OCI-LY1 (cell line): ENCODE measurements around the gene FAM53A.

Source experiments
- EZH2 ChIP-seq: fragments of 200-600 bp; sonication (generic), shearing (Covaris generic); IDR thresholded peaks from 2 replicates; pipeline ENCODE4 v1.8.0; 2017; ENCODE audit warnings: borderline replicate concordance, mixed run types, mild to moderate bottlenecking, antibody characterized with exemption, low read length, moderate library complexity, mixed read lengths
- TF ChIP-seq, protein P1 (sequence below): fragments of 200-600 bp; sonication (generic), shearing (Covaris generic); IDR thresholded peaks from 2 replicates; pipeline ENCODE4 v1.5.1; 2017; ENCODE audit warnings: mild to moderate bottlenecking, antibody characterized with exemption, low read length, moderate library complexity, mixed read lengths

DNA sequence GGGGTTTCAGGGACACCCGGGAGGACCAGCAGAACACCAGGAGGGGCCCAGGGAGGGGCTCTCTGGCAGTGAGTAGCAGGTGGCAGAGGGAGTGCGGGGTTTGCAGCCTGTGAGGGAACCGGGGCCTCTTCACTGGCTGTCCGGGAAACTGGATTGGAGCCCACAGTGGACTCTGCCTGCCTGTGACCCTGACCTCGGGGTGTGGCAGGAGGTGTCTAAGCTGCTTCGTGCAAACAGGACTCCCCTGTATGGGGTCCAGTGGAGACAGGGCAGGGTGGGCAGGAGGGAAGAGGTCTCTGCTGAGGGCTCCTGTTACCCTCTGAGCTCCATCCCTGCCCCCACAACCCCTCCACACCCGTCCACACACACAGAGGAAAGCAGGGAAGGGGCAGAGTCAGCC lies 50.1 kb downstream of the FAM53A start:
- TF ChIP-seq, protein P1, sequence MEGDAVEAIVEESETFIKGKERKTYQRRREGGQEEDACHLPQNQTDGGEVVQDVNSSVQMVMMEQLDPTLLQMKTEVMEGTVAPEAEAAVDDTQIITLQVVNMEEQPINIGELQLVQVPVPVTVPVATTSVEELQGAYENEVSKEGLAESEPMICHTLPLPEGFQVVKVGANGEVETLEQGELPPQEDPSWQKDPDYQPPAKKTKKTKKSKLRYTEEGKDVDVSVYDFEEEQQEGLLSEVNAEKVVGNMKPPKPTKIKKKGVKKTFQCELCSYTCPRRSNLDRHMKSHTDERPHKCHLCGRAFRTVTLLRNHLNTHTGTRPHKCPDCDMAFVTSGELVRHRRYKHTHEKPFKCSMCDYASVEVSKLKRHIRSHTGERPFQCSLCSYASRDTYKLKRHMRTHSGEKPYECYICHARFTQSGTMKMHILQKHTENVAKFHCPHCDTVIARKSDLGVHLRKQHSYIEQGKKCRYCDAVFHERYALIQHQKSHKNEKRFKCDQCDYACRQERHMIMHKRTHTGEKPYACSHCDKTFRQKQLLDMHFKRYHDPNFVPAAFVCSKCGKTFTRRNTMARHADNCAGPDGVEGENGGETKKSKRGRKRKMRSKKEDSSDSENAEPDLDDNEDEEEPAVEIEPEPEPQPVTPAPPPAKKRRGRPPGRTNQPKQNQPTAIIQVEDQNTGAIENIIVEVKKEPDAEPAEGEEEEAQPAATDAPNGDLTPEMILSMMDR = no peak
- TF ChIP-seq EZH2 = no peak
